AML-193 (cell line): ENCODE measurements around the gene MPP7.
A peak's percentile ranks its signal among the peaks of the same experiment; 100 is the strongest.
"Not testable (repeated sequence)": the region's sequence is repeated elsewhere in the genome, so short reads cannot be mapped to it uniquely, and the experiment has no call there.

Experiments used
- DNase-seq, 2 experiments: peaks; one replicate each; lab custom pipeline; 2025; lab: John Stamatoyannopoulos, UW

MPP7 gene

GRCh38 chr10:28302638-28303488, at the start of gene MPP7:
MPP7 (minus strand) TSS chr10:28303064; CDS start chr10:28238604, 64,460 bp downstream.
- peak; percentile 51 to 54 for DNase-seq

DNA sequence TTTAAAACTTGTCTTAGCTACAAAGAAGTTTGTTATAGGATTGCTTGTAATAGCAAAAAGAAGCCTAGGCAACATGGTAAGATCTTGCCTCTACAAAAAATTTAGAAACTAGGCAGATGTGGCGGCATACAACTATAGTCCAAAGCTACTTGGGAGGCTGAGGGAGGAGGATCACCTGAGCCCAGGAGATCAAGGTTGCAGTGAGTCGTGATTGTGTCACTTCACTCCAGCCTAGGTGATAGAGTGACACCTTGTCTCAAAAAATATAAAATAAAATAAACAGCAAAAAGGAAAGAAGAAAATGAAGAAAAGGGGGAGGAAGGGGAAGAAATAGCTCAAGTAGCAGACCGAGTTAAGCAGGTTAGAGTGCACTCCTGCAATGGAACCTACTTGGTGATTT, 47.0 kb upstream of the MPP7 start:
- no peak for DNase-seq

DNA sequence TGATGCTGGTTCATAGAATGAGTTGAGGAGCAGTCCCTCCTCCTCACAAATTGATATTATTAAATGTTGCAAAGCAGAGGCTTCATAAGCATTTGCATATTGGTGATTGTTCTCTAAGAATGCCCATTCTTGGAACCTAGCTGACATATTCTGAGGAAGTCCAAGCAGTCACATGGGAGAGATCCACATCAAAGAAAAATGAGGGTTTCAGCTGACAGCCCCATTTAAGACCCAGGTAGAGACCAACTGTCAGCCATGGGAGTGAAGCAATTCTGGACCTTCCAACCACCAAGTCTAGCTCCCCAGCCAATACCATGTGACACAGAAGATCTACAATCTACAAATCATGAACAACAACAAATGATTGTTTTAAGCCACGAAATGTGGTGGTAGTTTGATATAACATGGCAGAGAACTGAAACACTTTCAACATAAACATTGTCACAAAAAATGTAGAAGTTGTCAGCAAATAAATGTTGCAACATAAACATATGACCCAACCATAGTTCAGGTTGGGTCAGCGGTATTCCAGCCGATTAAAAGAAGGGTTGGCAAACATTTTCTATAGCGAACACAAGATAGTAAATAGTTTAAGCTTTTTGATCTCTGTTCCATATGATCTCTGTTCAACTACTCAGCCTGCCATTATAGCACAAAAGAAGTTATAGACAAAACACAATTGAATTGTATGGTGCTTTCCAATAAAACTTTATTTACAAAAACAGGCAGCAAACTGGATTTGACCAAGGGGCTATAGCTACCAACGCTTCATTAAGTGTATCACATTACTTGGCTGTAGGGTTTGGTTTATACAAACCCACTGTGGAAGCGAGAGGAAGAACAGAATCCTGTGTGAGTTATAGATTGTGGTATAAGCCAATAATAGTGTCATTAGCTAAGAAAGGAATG, 41.4 kb upstream of the MPP7 start:
- DNase-seq = no peak

DNA sequence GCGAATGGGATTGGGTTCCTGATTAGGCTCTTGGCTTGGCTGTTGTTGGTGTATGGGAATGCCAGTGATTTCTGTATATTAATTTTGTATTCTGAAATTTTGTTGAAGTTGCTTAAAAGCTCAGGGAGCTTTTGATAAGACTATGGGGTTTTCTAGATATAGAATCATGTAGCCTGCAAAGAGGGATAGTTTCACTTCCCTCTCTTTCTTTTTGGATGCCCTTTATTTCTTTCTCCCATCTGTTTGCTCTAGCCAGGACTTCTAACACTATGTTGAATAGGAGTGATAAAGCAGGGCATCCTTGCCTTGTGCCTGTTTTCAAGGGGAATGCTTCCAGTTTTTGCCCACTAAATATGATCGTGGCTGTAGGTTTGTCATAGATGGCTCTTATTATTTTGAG, 40.4 kb upstream of the MPP7 start:
- no peak for DNase-seq

GRCh38 chr10:28341679-28342078, 38.8 kb upstream of the MPP7 start:
- DNase-seq = not testable (repeated sequence)

- no peak for DNase-seq
These were observed 29.9 kb upstream of the MPP7 start for GRCh38 chr10:28332726-28333125.

DNA sequence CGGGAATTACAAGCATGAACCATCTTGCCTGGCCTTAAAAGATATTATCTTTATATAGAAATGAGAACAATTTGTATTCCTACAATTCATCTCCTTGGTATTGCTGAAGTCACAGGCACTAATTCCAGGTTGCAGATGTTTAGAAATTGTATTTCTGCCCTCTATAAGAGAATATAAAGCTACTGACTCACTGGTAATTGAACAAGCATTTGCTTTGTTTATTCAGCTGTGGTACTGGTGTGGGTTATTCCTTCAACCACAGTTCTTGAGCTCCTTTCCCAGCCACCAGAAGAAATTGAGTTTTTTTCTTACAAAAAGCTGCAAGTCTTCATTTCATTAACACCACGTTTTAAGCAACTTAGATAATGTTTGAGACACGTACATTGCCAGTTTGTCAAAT, 29.0 kb upstream of the MPP7 start:
- no peak for DNase-seq

DNA sequence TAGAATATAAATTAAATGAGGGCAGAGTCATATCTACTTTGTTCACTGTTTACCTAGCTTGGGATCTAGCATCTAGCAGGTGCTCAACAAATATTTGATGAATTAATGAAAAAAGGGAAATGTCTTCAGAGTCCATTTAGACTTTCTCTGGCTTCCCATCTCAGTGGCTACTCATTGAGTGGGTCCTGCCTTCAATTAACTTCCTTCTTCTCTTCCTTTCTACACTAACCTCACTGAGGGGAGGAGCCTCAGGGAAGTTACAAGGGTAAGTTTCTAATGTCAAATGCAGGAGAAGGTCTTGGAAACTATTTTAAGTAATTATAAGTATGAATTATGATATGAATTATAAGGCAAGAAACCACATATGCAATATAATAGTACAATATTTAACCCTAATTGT, 28.2 kb upstream of the MPP7 start:
- no peak for DNase-seq

GRCh38 chr10:28328346-28328745, 25.5 kb upstream of the MPP7 start:
- no peak for DNase-seq

GRCh38 chr10:28327491-28327880, 24.6 kb upstream of the MPP7 start:
- DNase-seq = no peak

- no peak for DNase-seq
These were observed 23.9 kb upstream of the MPP7 start for GRCh38 chr10:28326516-28327490.

- DNase-seq = no peak
These were observed 17.9 kb upstream of the MPP7 start for GRCh38 chr10:28320799-28321198.

GRCh38 chr10:28320090-28320489, 17.2 kb upstream of the MPP7 start:
- no peak for DNase-seq

DNA sequence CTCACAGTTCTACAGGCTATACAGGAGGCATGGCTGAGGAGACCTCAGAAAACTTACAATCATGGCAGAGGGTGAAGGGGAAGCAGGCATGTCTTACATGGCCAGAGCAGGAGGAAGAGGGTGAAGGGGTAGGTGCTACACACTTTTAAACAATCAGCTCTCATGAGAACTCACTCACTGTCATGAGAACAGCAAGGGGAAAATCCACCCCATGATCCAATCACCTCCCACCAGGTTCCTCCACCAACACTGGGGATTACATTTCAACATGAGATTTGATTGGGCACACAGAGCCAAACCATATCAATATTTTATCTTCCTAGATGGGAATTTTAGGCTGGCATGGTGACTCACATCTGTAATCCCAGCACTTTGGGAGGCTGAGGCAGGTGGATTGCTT, 16.2 kb upstream of the MPP7 start:
- not testable (repeated sequence) for DNase-seq

DNA sequence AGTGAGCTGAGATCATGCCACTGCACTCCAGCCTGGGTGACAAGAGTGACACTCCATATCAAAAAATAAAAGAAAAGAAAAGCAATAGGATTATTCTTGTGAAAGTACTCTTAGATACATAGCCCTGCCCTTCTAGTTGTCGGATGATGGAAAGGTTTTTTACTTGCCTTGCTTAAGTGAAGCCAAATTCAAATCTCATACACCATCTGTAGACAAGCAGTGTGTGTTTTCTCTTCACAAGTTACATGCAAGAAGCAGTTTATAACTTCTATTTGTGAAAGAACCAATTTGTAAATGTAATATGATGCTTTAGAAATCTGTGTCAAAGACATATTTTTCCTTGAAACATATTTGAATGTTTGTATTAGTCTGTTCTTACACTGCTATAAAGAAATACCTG, 15.8 kb upstream of the MPP7 start:
- no peak for DNase-seq

- DNase-seq = no peak
These were observed 14.9 kb upstream of the MPP7 start for GRCh38 chr10:28317760-28318159.

GRCh38 chr10:28316696-28317095, 13.8 kb upstream of the MPP7 start:
- DNase-seq = no peak

GRCh38 chr10:28315140-28315539, 12.3 kb upstream of the MPP7 start:
- DNase-seq = no peak

GRCh38 chr10:28314211-28314610, 11.3 kb upstream of the MPP7 start:
- DNase-seq = no peak

GRCh38 chr10:28312572-28312971, 9.7 kb upstream of the MPP7 start:
- no peak for DNase-seq

DNA sequence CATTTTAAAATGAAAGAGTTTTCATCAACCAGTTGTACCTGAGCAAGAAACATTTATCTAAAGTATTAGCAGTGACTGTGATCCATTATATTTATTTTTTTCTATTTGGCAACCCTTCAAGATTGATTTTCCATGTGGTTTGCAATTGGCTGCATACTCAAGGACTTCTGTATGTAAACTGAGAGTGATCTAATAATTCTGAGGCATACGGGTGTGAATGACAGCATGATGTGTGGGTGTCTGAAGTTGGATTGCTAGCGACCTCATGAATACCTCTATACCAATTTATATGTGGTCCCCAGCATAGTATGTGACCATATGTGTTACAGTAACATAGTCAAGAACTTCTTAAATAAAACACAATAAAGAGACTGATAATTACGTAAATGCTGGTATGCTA, 8.2 kb upstream of the MPP7 start:
- DNase-seq = no peak

DNA sequence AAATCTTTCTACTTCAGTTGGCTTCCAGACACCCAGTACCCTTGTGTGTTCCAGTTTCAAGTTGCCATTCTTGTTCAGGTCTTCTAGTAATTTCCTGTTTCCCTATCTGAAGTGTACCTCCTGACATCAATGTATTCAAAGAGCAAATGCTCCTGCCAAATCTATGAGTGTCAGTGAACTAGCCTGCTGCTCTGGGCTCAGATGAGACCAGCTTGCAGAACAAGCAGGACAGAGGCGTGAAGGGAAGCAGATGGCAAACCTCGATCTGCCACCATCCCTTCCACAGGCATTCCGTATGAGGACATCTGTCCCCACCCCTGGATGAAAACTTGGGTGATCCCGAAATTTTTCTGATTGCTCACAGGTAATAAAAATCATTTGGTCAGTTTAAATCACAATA, 4.4 kb upstream of the MPP7 start:
- no peak for DNase-seq
